Colon (tissue), 2 donors: ENCODE measurements around the gene AAK1.
"Not testable (repeated sequence)": the region's sequence is repeated elsewhere in the genome, so short reads cannot be mapped to it uniquely, and the experiment has no call there.

Experiments
- FAIRE-seq: peaks from 2 replicates; lab custom pipeline; 2012; peaks lifted over from hg19 to GRCh38; lab: Jason Lieb, UNC
- donor health status: control.
- donor health status: control.

AAK1 gene

GRCh38 chr2:69659941-69660483 is 16.5 kb upstream of the AAK1 start:
- FAIRE-seq: no peak

- FAIRE-seq: no peak
Observed at GRCh38 chr2:69659349-69659748, 15.8 kb upstream of the AAK1 start.

- FAIRE-seq: no peak
Observed at GRCh38 chr2:69652206-69652605, 8.7 kb upstream of the AAK1 start.

- not testable (repeated sequence) for FAIRE-seq
Observed at GRCh38 chr2:69647196-69647595, 3.7 kb upstream of the AAK1 start.

GRCh38 chr2:69646714-69647113 is 3.2 kb upstream of the AAK1 start:
- no peak for FAIRE-seq

GRCh38 chr2:69645921-69646320 is 2.4 kb upstream of the AAK1 start:
- FAIRE-seq: no peak

GRCh38 chr2:69645031-69645431 is 1.5 kb upstream of the AAK1 start:
- no peak for FAIRE-seq

- FAIRE-seq: no peak
Observed at GRCh38 chr2:69644506-69644979, 1.0 kb upstream of the AAK1 start.

GRCh38 chr2:69642709-69643601 is 584 bp downstream of the AAK1 start:
- no peak for FAIRE-seq

GRCh38 chr2:69641887-69642708 is 1.4 kb downstream of the AAK1 start:
- FAIRE-seq: no peak

- no peak for FAIRE-seq
Observed at GRCh38 chr2:69641471-69641870, 2.1 kb downstream of the AAK1 start.

- FAIRE-seq: no peak
Observed at GRCh38 chr2:69639266-69639665, 4.3 kb downstream of the AAK1 start.

- no peak for FAIRE-seq
Observed at GRCh38 chr2:69638630-69639029, 4.9 kb downstream of the AAK1 start.

GRCh38 chr2:69637923-69638322 is 5.6 kb downstream of the AAK1 start:
- FAIRE-seq: no peak

- FAIRE-seq: no peak
Observed at GRCh38 chr2:69636395-69636794, 7.1 kb downstream of the AAK1 start.

- FAIRE-seq: no peak
Observed at GRCh38 chr2:69635432-69635831, 8.1 kb downstream of the AAK1 start.

- no peak for FAIRE-seq
Observed at GRCh38 chr2:69634196-69634821, 9.2 kb downstream of the AAK1 start.

- FAIRE-seq: no peak
Observed at GRCh38 chr2:69631402-69631801, 12.1 kb downstream of the AAK1 start.

GRCh38 chr2:69629921-69630608 is 13.5 kb downstream of the AAK1 start:
- FAIRE-seq: no peak

GRCh38 chr2:69628325-69629021 is 15.1 kb downstream of the AAK1 start:
- no peak for FAIRE-seq
